ENCODE measurements around the gene ARHGEF4. TPM values are rescaled to one million over a fixed set of nuclear protein-coding genes. Genes with fewer than 3 reads are reported as not detected.

ARHGEF4 gene
- total RNA-seq, 1 experiment from 2014 or later = 26.6 TPM

- H3K4me1 ChIP-seq (ENCODE audit: control insufficient read depth in 1 of 2, insufficient read depth in 2 of 2, low read length in 2 of 2) = peaks cover 6 to 13% of the 10 kb centered on the region in 2 experiments; a peak in 3 of 4 replicates
- intact Hi-C loops (cut with micrococcal nuclease) = no loop called here
- H2AFZ ChIP-seq (ENCODE audit: low read depth, low read length, poor library complexity, severe bottlenecking) = no peak overlapping the region
- no TSS peak for BruUV-seq (replicated peaks)
- ChIA-PET CTCF (no interaction called here), POLR2A (no interaction called here), RAD21 (ENCODE audit: low non-redundant PET in 1 of 2, low total read pairs in 2 of 2, uncharacterized antibody in 2 of 2, unreplicated experiment in 2 of 2) (no interaction called here)
- H3K27ac ChIP-seq (ENCODE audit: low read depth, low read length) = no peak overlapping the region
- TF ChIP-seq ZBTB33 (IDR thresholded peaks at IDR 0.05; ENCODE audit: extremely low read depth, insufficient replicate concordance, low read length) = no peak
- TF ChIP-seq ZFX (IDR thresholded peaks at IDR 0.05) = no peak
- TF ChIP-seq EGR1 (IDR thresholded peaks at IDR 0.05; ENCODE audit: low read depth) = no peak
- TF ChIP-seq EZH2 (IDR thresholded peaks at IDR 0.05) = no peak
- TF ChIP-seq SP1 (IDR thresholded peaks at IDR 0.05; ENCODE audit: low read depth) = no peak
- TF ChIP-seq FOSL1 (IDR thresholded peaks at IDR 0.05; ENCODE audit: low read depth) = no peak
- no peak for TF ChIP-seq JUND (IDR thresholded peaks at IDR 0.05)
- TF ChIP-seq POLR2AphosphoS5 (IDR thresholded peaks at IDR 0.05; ENCODE audit: low read depth, low read length) = no peak
- TF ChIP-seq ATF3 (IDR thresholded peaks at IDR 0.05) = no peak
- no peak for TF ChIP-seq MAX (IDR thresholded peaks at IDR 0.05)
- TF ChIP-seq ELF1 (IDR thresholded peaks at IDR 0.05; ENCODE audit: borderline replicate concordance, low read depth) = no peak
- no peak overlapping the region for H3K4me2 ChIP-seq (ENCODE audit: low read length)
- DNase-seq (ENCODE audit: low read depth, low spot score) (no peak), ATAC-seq (no peak)
- H3K4me3 ChIP-seq (replicated peaks in 1 of 2; ENCODE audit: low read depth in 1 of 2, low read length in 2 of 2) = no peak overlapping the region
- peaks cover 10% of the 10 kb centered on the region; the same call in 1 of the 2 replicates for H4K20me1 ChIP-seq (ENCODE audit: insufficient read depth)
- H3K9me2 ChIP-seq (ENCODE audit: insufficient read depth) = no peaks in the 10 kb centered on the region
- peaks cover 38 to 51% of the 10 kb centered on the region in 2 experiments for H3K36me3 ChIP-seq (ENCODE audit: control insufficient read depth in 1 of 2, insufficient read depth in 2 of 2, low read length in 2 of 2)
- no peak overlapping the region for H3K9ac ChIP-seq (ENCODE audit: low read length)
- no peaks in the 10 kb centered on the region for H3K9me3 ChIP-seq (ENCODE audit: control insufficient read depth in 1 of 2, insufficient read depth in 1 of 2, low read depth in 1 of 2, low read length in 2 of 2)
- no peaks in the 10 kb centered on the region for H3K27me3 ChIP-seq (ENCODE audit: insufficient read depth, low read length)
- peaks cover 100% of the 10 kb centered on the region for H3K79me2 ChIP-seq (ENCODE audit: insufficient read depth, low read length)
These were observed 240.6 kb downstream of the ARHGEF4 start for GRCh38 chr2:131077182-131077846.

All from HCT116 (cell line).